SK-N-SH treated with all-trans-retinoic acid at 6 μM for 48 hours (cell line): ENCODE data around the gene STK32B.

Experiments used
- BACH2 ChIP-seq: fragments of 250-450 bp; sonication (Bioruptor Pico); IDR thresholded peaks from 2 replicates; pipeline ENCODE4 v1.9.0; 2021; ENCODE audit warnings: mild to moderate bottlenecking, borderline replicate concordance
- CREB5 ChIP-seq: fragments of 250-450 bp; sonication (Bioruptor Pico); IDR thresholded peaks from 2 replicates; pipeline ENCODE4 v1.5.1; 2020; ENCODE audit warnings: low read depth, mild to moderate bottlenecking, moderate library complexity
- ISL1 ChIP-seq: fragments of 250-450 bp; sonication (Bioruptor Pico); IDR thresholded peaks from 2 replicates; pipeline ENCODE4 v2.1.2; 2022; ENCODE audit warnings: mild to moderate bottlenecking, moderate library complexity
- PATZ1 ChIP-seq: fragments of 250-450 bp; sonication (Bioruptor Pico); IDR thresholded peaks from 2 replicates; pipeline ENCODE4 v1.8.0; 2020; ENCODE audit warnings: mild to moderate bottlenecking, moderate library complexity, borderline replicate concordance
- POU6F1 ChIP-seq: fragments of 250-450 bp; sonication (Bioruptor Pico); IDR thresholded peaks from 2 replicates; pipeline ENCODE4 v1.8.0; 2021; ENCODE audit warnings: low read depth, mild to moderate bottlenecking, moderate library complexity, borderline replicate concordance
- PPARA ChIP-seq: fragments of 250-450 bp; sonication (Bioruptor Pico); IDR thresholded peaks from 2 replicates; pipeline ENCODE4 v1.5.0; 2020; ENCODE audit warnings: mild to moderate bottlenecking, borderline replicate concordance
- RARB ChIP-seq: fragments of 250-450 bp; sonication (Bioruptor Pico); IDR thresholded peaks from 2 replicates; pipeline ENCODE4 v1.8.0; 2021; ENCODE audit warnings: mild to moderate bottlenecking, moderate library complexity
- TSHZ2 ChIP-seq: fragments of 250-450 bp; sonication (Bioruptor Pico); IDR thresholded peaks from 2 replicates; pipeline ENCODE4 v1.5.0; 2020; ENCODE audit warnings: mild to moderate bottlenecking, moderate library complexity
- ZC3H10 ChIP-seq: fragments of 250-450 bp; sonication (Bioruptor Pico); IDR thresholded peaks from 2 replicates; pipeline ENCODE4 v1.5.1; 2021; ENCODE audit warnings: mild to moderate bottlenecking, moderate library complexity
- ZFP30 ChIP-seq: fragments of 450-650 bp; formaldehyde crosslinking; IDR thresholded peaks from 2 replicates; pipeline ENCODE4 v1.5.0; 2022; ENCODE audit warnings: mild to moderate bottlenecking, moderate library complexity
- ZNF565 ChIP-seq: fragments of 450-650 bp; formaldehyde crosslinking; conservative IDR thresholded peaks from 2 replicates; pipeline ENCODE4 v1.5.0; 2020; ENCODE audit warnings: low read depth, mild to moderate bottlenecking, moderate library complexity
- ZNF70 ChIP-seq: fragments of 450-650 bp; formaldehyde crosslinking; IDR thresholded peaks from 2 replicates; pipeline ENCODE4 v1.5.0; 2020; ENCODE audit warnings: mild to moderate bottlenecking, moderate library complexity

- TF ChIP-seq BACH2 (CRISPR knock-in tag) (no peak), RARB (no peak), ISL1 (CRISPR knock-in tag) (no peak), PPARA (no peak), ZNF565 (no peak), ZNF70 (no peak), CREB5 (CRISPR knock-in tag) (no peak), ZC3H10 (CRISPR knock-in tag) (no peak), ZFP30 (CRISPR knock-in tag) (no peak), POU6F1 (CRISPR knock-in tag) (no peak), PATZ1 (no peak), TSHZ2 (no peak)
Observed at GRCh38 chr4:5517372-5517771, 466.1 kb downstream of the STK32B start.
